Stimulated activated naive CD4-positive, alpha-beta T cell treated with Interleukin-2 at 50 U/mL for 16 hours (primary cell): Measurements from ENCODE around the gene GSE1.

Source experiments
- DNase-seq: peaks from one replicate; lab custom pipeline; 2025; lab: John Stamatoyannopoulos, UW

The GSE1 gene

DNA sequence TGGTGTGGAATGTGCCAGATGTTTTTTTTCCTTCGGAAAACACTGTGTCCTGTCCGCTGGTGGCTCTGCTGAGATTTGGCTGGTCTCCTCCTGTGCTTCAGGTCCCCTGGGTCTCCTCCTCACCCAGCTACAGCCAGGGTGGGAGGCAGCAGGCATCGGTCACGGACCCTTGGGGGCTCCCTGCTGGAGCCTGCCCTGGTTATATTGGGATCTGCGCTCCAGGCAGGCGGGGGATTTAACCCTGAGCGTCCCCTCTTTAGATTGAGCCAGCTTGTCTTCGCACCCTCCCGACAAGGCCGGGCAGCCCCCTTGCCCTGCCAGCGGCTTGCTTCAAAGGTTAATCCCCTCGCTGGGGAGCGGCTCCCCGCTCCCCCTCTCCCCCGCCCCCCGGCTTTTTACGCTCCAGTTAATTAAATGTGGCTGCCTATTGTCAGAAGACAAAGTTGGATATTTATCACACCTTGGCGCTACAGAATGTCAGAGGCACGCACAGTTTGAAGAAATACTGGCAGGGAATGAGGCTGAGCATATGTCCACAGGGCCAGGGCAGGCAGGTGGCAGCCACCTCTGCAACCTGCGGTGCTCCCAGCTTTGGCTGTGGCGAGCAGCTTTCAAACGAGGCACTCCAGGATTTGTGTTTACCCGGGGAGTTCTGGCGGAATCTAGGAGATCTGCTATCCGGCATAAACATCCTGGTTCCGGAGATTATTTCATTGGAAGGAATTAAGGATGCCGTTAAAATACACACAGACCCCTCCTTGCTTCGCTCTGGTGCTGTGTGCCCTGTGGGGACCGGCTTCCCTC lies 38.2 kb upstream of the GSE1 start:
- no peak for DNase-seq

DNA sequence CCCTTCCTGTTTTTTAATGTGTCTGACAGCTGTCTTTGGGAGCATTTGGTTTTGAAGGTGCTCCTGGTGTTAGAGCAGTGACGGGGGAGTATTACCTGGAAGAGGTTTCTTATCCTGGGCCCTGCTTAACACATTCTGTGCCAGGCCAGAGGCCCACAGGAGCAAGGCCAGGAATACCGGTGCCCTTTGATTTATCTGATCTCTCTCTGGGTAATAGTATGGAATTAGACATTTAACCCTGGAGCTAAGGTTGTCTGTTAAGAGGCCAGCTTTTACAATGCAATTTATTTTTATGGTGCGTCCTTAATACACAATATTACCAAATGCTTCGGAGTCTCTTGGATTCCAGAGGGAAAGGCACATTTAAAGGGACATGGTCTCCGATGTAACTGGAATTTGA lies 37.2 kb upstream of the GSE1 start:
- DNase-seq, result no peak

DNA sequence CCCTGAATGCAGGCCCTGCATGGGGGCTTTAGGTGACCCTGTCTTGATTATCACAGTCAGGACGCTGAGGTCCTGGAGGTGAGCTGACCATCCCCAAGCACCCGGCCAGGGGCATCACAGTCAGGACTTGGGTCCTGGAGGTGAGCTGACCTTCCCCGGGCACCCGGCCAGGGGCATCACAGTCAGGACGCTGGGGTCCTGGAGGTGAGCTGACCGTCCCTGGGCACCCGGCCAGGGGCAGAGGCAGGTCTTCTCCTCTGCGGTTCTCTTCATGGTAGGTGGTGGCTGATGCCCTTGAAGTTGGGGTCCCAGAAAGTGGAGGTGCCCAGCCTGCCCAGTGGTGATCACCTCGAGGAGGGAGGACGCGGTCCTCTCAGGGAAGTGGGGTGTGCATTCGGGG lies 36.2 kb upstream of the GSE1 start:
- no peak for DNase-seq

DNA sequence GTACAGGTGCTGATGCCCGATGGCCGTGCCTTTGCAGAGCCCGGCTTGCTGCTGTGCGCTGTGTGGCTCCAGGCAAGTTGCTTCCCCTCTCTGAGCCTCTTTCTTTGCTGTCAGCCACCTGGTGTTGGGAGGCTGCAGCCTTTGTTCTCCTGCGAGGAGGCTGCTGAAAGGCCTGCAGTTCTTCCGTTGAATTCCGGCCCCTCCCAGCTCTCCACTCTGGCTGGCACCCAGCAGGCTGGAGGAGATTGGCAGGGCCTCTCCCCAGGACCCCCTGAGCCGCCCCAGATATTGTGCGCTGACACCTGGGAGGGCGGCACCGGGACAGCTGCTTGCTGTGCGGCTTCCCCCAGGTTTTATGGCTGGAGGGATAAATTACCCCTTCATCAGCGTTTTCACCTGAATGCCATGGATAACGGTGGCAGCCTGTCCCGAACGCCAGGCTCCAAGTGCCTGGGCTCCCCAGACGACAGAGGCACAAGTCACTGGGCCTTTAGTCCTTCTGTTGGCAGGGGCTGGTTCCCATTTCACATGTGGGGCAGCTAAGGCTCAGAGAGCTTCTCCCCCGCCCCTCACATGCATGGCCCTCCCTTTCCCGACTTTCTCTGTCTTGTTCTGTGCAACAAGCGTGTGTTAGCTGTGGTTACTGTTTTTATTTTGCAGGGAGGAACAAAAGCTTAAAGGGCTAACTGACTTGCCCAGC lies 35.1 kb upstream of the GSE1 start:
- no peak for DNase-seq

DNA sequence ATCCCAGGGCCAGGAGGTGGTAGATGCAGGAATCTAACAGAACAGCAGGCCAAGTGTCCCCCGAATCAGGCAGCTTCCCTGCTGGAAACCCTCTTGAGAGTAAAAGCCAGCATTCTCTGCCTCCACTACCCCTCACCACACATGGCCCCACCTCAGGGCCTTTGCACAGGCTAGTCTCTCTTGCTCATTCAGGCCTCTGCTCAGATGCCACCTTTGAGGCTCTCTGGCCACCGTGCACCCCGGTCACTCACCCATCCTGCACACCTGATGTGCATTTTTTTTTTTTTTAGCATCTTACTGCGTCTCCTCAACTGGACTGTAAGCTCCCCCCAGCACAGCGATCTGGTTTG lies 34.5 kb upstream of the GSE1 start:
- DNase-seq, result no peak

DNA sequence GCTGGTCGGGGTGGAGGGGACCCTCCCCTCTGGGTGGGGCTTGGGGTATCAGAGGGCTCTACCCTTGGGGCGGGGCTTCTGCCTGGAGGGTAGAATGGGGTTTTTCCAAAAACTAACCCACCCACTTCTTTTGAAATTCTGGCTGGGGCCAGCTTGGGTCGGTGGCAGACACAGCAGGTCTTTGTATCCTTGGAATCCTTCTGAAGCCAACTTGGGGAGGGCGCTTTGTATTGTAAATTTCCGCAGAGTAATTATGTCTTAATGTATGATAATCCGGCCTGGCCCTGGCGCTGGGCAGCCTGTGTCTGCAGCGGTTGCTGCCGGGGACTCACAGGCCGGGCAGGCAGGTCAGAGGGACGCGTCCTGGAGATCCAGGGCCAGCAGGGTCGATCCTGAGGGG lies 33.9 kb upstream of the GSE1 start:
- DNase-seq, result no peak

DNA sequence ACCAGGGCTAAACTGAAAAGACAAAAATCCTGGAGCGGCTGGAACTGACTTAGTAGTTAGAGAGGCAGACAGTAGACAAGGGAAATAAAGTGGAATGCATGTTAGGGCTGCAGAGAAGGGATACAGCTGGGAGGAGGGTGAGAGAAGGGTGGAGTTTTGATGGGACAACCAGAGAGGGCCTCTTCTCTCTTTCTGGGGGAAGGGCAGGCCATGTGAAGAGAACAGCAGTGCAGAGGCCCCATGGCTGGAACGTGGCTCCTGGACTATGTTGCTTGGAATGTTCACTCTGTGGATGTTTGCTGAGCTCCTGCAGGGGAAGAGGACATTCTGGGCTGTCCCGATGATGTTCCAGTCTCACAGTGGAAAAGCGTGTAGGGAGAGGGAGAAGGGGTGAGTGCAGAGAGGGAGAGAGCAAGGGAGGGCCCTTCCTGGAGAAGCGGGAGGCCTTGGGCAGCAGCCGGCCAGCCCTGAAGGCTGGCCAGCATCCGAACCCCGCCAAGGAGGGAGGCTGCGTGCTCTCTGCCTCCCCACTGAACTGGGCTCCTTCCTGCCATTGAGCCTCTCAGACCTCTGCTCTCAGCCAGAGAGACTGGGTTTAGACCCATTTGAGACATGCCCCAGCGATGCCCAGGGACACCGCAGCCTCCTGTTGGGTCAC lies 33.1 kb upstream of the GSE1 start:
- no peak for DNase-seq

DNA sequence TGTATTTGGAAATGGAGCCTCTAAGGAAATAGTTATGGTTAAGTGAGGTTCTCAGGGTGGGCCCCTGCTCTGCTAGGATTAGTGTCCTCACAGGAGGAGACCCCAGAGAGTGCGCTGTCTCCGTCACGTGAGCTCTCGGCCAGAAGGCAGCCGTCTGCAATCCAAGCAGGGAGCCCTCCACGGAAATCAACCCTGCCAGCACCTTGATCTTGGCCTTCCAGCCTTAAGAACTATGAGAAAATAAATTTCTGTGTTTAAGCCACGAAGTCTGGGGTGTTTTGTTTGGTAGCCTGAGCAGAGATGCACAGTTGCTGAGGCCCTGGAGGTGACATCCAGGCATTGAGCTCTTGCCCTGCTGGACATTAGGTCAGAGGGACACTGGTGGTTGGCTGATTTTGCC lies 32.4 kb upstream of the GSE1 start:
- DNase-seq, result no peak

DNA sequence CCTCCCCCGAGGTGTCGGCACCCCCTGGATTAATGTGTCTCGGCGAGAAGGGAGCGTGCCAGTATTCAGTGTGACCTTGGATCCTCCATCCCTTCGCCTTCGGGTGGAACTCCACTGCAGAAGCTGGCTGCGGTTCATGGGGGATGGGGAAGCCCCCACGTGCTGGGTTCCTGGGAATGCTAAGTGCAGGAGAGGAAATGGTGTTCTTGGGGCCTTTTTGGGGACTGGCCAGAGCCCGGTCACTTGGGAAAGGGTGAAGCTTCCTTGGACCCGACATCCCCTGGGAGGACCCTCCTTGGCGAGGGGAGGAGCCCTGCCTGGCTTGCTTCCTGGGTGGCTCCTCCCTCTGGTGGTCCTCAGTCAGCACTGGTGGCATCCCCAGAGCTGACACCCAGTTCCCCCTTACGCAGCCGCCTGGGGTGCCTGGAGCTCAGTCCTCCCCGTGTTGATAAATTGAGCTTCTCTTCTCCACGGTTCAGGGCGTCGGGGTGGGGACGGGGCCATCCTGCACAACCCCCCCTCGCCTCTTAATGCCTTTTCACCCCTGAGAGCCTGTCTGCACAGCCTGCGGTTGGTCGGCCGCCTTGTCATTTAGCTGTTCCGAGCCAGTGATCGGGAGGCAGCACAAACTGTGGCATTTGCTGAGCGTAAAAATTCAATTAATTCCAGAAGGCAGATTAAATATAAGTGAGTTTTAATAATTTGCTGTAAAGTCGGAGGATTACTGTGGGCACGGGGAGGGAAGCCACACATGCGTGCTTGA lies 30.7 kb upstream of the GSE1 start:
- DNase-seq, result no peak

DNA sequence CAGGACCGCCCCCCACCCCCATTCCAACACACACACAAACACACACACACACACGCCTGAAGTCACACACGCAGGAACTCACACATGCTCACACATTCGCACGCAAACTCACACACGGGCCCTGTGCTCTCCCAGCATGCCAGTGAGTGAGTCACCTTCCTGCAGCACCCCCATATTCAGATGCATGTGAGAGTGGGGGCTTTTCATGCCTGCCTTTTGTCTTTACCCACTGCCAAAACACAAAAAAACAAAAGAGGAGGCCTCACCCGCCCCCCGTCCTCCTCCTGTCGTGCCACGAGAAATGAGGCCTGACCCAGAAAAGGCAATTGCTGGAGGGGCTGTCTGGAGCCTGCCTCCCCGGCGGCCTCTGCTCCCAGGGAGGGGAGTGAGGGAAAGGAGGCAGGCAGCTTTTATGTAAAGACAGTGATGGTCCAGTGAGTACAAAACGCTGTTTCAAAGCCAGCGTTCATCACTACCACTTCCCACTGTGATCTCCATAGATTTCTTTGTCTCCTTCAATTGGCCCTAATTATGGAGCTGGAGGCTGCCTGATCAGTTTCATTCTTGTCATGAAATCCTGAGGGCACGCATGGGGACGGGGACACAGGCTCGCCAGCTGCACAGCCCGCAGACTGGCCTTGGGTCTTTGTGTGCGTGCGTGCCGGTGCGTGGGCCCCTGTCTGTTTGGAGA lies 29.5 kb upstream of the GSE1 start:
- no peak for DNase-seq

DNA sequence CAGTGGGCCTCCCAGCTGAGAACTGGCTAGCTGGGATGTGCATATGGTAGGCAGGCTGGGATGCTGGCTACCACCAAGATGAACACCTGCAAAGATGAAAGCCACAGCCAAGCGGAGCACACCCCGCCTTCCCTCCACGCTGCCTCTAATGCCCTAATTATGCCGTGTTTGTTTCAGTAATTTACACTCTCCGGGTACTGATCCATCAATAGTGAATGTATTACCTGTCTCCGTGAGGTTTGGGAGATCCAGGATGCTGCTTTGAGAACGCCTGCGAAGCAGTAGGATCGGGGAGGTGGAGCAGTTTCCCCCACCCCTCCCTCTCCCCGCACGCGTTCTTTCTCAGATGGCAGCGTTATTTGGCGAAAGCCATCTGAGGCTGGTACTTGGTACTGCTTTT lies 28.9 kb upstream of the GSE1 start:
- DNase-seq, result no peak

DNA sequence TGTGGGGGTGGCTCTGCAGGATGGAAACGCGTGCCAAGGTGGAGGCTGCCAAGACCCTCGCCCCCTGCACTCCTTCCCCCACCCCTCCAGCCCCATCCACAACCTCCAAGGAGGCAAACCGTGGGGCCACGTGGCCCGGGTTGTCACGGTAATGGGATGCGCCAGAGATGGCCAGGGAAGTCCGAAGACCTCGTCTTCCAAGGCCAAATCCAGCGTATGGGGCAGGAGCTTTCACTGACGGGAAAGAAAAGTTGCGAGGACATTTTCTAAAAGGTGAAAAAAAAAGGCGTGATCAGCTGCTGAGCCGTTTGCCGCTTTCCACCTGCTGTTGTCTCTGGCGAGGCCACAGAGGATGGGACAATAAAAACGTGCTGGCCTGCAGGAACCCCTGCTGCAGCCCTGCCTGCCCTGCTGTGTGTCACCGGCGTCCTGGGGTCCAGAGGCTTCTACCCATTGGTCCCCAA lies 28.3 kb upstream of the GSE1 start:
- DNase-seq, result no peak

DNA sequence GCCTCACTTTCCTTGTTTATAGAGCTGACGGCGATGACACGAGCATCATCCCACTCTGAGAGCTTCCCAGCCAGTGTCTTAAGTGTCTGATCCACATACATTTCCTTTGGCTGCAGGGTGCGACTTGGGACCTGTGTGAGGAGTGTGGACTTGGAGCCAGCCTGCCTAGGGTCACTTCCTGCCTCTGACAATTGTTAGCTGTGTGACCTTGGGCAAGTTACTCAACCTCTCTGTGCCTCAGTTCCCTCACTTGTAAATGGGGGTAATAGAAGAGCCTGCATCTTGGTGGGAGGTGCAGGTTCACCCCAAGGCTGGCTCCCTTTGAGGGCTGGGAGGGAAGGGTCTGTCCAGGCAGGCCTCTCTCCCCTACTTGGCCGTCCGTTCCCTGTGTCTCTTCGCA lies 27.4 kb upstream of the GSE1 start:
- DNase-seq, result no peak

DNA sequence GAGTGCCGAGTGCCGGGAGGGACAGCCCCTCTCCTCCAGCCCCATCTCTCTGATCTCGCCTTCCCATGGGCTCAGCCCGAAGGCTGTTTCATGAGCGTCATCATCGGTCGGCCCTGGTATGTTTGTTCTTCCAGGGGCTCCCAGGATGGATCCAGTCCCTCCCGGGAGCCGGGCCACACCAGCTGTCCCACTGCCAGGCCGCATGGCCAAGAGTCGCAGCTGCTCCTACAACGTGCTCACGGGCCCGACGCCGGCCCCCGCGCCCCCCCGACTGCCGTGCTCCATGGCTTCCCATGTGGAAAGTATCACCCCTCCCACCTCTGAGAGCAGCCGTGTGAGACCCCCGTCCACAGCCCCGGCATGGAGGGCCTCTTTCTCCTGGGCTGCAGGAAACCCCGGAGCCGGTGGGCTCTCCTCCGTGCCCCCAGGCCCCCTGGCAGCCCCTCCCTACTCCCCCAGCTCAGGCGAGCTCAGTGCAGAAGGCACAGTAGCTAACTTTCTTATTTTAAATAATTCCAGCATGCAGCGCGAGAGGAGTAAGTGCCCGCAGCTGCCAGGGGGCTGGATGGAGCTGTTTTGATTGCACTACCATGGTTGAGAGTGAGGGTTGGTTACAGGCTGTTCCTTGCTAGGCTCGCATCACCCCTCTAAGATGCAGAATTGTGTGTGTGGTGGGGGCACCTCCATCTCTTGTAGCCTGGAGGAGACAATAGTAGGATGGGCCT lies 26.6 kb upstream of the GSE1 start:
- DNase-seq, result no peak

DNA sequence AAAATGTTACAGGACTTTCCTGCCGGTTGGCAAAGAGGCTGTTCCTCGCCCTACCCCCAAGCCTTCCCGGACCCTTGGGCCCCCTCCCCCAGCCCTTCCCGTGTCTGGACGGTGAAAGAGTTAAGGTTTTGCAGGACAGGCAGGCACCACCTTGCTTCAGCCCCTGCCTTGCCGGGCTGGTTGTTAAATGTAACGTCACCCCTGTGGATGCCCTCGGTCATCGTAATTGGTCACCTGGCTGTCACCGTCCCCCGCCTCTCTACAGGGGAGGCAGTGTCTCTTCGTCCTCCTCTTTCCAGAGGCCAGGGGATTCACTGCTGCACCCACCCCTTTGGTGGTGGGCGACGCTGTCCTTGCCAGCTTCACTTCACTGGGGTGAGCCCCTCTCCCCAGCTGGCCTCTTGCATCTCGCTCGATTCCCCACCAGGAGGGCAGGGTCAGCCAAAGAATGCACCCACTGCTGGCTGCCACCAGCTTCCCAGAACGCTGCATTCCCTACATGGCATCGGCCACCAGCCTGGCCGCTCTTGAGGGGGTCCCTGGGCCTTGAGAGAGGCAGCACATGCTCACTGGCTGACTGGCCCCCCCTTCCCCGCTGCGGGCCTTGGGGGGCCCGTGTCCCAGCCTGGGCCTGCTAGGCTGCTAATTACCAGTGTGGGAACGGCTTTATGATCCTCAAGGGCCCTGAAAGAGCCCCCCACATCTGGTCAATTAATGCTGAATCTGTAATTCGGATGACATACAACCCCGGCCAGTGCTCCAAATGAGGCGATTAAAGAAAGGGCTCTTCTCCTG lies 25.2 kb upstream of the GSE1 start:
- no peak for DNase-seq

DNA sequence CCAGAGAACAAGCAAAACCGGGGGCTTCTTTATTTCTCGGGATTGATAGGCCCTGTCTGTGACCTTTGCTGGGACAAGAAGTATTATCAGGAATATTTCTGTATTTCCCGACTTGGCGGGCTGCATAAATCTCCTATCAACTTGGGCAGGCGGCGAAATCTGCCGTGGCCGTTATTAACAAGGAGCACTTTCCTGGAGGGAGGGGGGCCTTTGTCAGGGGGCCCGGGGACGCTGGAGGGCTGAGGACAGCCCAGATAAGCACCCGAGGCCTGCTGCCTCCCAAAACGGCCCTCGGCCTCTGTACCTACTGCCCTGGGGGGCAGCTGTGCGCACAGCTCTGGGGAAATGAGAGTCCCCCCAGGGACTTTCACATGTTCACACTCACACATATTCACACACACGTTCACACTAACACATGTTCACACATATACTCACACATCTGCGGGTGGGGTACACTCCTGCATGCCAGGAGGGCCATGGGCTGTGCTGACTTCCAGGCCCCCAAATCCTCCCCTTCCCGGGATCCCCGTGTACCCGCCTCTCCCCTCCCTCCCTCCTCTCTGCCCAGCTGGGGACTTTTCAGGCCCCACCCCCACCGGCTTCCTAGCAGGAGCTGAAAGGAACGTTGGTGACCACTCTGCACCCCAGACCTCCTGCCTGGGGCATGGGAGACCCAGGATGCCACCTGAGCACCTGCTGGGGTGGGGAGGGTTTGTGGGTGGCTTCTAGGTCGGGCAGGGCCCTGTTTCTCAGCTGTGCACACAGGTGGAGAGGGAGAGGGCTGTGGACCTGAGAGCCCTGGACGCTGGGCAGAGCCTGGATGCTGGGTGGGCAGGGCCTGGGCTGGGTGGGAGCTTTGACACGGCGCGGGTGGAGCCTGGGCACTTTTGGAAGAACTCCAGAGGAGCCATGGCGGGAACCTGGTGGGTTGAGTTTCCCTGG lies 24.3 kb upstream of the GSE1 start:
- no peak for DNase-seq

DNA sequence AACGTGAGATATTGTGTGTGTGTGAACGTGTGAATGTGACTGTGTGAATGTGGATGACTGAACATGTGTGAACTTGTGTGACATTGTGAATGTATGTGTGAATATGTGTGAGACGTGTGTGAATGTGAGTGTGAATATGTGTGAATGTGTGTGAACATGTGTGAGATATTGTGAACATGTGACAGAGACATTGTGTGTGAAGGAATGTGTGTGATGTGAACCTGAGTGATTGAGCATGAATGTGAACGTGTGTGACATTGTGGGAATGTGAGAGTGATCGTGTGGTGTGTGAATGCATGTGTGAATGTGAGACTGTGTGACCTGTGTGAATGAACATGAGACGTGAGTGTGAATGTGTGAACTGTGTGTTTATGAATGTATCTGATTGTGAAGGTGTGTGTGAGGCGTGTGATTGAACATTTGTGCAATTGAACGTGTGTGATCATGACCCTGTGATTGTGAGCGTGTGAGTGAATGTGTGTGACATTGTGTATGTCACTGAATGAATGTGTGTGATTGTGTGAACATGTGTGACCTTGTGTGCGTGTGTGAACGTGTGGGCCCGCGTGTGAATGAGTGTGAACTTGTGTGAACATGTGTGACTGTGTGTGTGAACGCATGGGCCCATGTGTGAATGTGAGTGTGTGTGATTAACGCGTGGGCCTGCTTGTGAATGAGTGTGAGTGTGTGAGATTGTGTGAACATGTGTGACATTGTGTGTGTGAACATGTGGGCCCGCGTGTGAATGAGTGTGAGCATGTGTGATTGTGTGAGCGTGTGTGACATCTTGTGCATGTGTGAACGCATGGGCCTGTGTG lies 23.2 kb upstream of the GSE1 start:
- no peak for DNase-seq

DNA sequence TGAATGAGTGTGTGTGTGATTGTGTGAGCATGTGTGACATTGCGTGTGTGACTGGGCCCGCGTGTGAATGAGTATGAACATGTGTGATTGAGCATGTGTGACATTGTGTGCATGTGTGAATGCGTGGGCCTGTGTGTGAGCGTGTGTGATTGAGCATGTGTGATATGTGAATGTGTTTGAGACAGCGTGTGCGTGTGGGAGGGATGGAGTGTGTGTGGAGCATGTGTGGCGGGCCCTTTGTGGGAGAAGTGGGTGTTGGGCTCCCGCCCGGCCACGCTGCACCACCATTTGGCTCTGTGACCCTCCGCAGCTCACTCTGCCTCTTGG lies 22.7 kb upstream of the GSE1 start:
- DNase-seq, result no peak

DNA sequence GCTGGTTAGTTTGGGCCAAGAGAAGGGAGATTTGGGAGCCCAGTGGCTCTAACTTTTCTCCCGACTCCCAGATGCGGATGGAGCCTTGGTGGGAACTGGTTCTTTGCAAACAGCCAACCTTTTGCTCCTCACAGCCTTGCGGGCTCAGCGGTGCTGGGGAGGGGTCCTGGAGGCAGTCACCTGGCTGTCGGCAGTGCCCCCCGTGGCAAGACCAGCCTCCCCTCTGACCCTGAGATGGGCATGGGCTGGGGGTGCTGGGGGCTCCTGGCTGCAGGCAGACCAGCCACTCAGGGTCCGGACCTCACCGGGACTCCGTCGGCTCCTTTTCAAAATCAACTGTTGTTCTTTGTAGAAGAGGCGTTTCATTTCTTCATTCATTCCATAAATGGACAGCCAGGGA lies 21.7 kb upstream of the GSE1 start:
- no peak for DNase-seq
